ENCODE data around the gene GRN. TPM values are rescaled to one million over a fixed set of nuclear protein-coding genes. Genes with fewer than 3 reads are reported as not detected.

The GRN gene
- total RNA-seq, 6 donors from 2014 or later: 439 to 1,887 (median 1,220) TPM

DNA sequence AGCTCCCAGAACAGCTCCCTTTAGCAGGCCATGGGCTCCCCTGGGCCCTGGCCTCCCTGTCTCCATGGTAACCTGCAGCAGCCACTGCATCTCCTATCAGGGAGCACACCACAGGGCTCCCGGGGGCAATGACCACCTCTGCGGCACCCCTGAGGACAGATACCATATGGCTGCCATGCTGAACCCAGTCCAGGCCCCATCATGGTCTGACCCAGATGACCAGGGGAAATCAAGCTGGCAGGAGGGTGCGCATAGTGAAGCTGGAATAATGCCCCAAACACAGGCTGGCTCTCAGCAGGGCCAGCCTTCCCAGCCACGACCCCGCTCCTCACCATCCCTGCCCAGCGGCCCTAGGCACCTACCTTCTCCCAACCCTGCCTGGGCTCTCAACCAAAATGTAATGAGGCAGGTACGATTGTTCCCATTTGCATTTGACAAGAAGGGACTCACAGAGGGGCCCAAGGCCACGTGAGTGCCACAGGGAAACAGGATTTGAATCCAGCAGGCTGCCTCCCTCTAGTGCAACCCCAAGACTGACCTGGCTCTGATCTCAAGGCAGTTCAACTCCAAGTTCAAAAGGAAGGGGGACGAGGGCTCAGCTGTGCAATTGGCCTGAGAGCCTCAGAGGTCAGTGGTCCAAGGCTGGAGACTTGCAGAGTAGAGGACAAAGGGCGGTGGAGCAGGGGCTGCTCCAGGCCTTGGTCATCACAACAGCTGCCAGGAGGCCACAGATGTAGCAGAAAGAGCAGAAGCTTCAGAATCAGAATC is 34.3 kb upstream of the GRN start:
- Histone ChIP-seq H3K27ac (no peak overlapping the region), H3K9me3 (no peaks in the 10 kb centered on the region), H3K36me3 (no peaks in the 10 kb centered on the region), H3K4me3 (no peak overlapping the region), H3K4me1 (peaks cover 27 to 34% (median 28%) of the 10 kb centered on the region in 4 donors), H3K27me3 (peaks cover 0 to 16% (median 7%) of the 10 kb centered on the region in 4 donors)
- WGBS, 2 donors: 72 to 79% methylated on average over 8 to 10 of the region's 10 CpGs
- TF ChIP-seq POLR2AphosphoS5 (IDR thresholded peaks at IDR 0.05): no peak
- TF ChIP-seq, protein P1, sequence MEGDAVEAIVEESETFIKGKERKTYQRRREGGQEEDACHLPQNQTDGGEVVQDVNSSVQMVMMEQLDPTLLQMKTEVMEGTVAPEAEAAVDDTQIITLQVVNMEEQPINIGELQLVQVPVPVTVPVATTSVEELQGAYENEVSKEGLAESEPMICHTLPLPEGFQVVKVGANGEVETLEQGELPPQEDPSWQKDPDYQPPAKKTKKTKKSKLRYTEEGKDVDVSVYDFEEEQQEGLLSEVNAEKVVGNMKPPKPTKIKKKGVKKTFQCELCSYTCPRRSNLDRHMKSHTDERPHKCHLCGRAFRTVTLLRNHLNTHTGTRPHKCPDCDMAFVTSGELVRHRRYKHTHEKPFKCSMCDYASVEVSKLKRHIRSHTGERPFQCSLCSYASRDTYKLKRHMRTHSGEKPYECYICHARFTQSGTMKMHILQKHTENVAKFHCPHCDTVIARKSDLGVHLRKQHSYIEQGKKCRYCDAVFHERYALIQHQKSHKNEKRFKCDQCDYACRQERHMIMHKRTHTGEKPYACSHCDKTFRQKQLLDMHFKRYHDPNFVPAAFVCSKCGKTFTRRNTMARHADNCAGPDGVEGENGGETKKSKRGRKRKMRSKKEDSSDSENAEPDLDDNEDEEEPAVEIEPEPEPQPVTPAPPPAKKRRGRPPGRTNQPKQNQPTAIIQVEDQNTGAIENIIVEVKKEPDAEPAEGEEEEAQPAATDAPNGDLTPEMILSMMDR (IDR thresholded peaks at IDR 0.05): no peak
- no peak for TF ChIP-seq EP300 (IDR thresholded peaks at IDR 0.05)
- no peak for TF ChIP-seq POLR2A (IDR thresholded peaks at IDR 0.05)
- ATAC-seq (ENCODE audit: low FRiP score in 2 of 2) (no peak), DNase-seq (no peak)

DNA sequence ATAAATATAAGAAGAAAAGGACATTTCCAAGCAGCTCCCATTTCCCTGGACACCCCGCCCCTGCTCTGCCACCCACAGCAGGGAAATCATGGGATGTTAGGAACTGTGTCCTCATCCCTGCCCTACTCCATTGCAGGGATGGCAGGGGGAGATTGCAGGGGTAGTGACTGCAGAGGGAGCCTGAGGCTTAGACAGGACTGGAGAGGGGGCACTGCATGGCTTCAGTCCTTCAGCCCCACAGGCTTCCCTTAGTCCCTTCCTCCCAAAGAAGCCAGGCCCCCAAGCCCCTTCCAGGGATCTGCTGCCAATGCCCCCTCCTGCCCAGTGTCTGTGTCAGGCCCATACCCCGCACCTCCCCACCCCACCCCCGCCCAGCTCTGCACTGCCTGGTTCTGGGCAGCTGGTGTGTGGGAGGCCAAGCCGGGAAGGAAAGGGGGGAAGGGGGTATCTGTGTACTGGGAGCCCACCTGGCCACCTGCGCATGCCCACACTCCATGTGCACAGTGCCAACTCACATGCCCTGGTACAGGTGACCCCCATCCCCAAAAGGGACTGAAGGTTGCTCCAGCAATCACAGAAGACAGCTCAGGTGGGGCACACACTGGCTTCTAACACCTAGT is 33.4 kb upstream of the GRN start:
- no peak for ATAC-seq (ENCODE audit: low FRiP score in 2 of 2)
- H3K9me3 ChIP-seq: no peaks in the 10 kb centered on the region
- H3K4me3 ChIP-seq: no peak overlapping the region
- no peak overlapping the region for H3K27ac ChIP-seq
- H3K4me1 ChIP-seq: peaks cover 27 to 36% (median 31%) of the 10 kb centered on the region in 4 donors
- TF ChIP-seq, protein P1 (IDR thresholded peaks at IDR 0.05): no peak
- TF ChIP-seq POLR2A (IDR thresholded peaks at IDR 0.05) (no peak), EP300 (IDR thresholded peaks at IDR 0.05) (no peak), POLR2AphosphoS5 (IDR thresholded peaks at IDR 0.05) (no peak)
- DNase-seq: peak in 1 of 2 donors; percentile 25
- 78 to 92% methylated on average over 2 to 4 of the region's 5 CpGs for WGBS, 2 donors
- peaks cover 0 to 23% (median 11%) of the 10 kb centered on the region in 4 donors for H3K27me3 ChIP-seq
- H3K36me3 ChIP-seq: no peaks in the 10 kb centered on the region

DNA sequence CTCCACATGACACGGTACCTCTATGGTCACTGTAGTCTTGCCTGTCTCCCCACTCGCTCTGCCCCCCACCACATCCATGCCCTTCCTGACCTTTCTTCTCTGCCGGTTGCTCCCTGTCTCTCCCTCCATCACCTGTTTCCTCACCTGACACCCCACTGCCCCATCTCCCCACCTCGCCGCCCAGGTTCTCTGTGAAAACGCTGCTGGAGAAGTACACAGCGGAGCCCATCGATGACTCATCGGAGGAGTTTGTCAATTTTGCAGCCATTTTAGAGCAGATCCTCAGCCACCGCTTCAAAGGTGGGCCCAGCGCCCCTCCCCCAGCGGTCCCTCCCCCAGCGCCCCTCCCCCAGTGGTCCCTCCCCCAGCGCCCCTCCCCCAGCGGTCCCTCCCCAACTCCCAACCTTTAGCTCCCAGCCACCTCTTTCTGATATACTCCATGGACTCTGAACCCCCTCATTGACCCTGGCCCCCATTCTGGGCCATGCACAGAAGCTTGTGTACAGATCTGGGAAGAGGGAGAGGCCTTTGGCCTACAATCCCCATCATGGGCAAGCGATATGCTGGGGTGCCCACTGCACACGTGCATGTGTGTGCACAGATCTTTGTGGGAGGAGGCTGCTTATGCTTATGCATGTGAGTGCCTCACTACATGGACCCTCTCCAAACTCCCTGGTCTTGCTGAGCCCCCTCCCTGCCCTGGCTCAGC is 32.6 kb upstream of the GRN start:
- WGBS, 2 donors: 63 to 71% methylated on average over 17 of the region's 17 CpGs
- H3K36me3 ChIP-seq: no peaks in the 10 kb centered on the region
- ATAC-seq (ENCODE audit: low FRiP score in 2 of 2) (no peak), DNase-seq (no peak)
- no peak overlapping the region for H3K27ac ChIP-seq
- H3K9me3 ChIP-seq: no peaks in the 10 kb centered on the region
- peaks cover 0 to 29% (median 11%) of the 10 kb centered on the region in 4 donors for H3K27me3 ChIP-seq
- TF ChIP-seq EP300 (IDR thresholded peaks at IDR 0.05) (no peak), POLR2A (IDR thresholded peaks at IDR 0.05) (no peak), POLR2AphosphoS5 (IDR thresholded peaks at IDR 0.05) (no peak)
- TF ChIP-seq, protein P1 (IDR thresholded peaks at IDR 0.05): no peak
- H3K4me1 ChIP-seq: peaks cover 24 to 34% (median 29%) of the 10 kb centered on the region in 4 donors
- no peak overlapping the region for H3K4me3 ChIP-seq

GRCh38 chr17:44314031-44314430 is 31.1 kb upstream of the GRN start:
- Histone ChIP-seq H3K27me3 (peaks cover 0 to 29% (median 11%) of the 10 kb centered on the region in 4 donors), H3K36me3 (no peaks in the 10 kb centered on the region), H3K4me1 (peaks cover 10 to 19% (median 15%) of the 10 kb centered on the region in 4 donors), H3K9me3 (no peaks in the 10 kb centered on the region), H3K4me3 (no peak overlapping the region), H3K27ac (no peak overlapping the region)
- ATAC-seq (ENCODE audit: low FRiP score in 2 of 2): no peak
- TF ChIP-seq POLR2AphosphoS5 (IDR thresholded peaks at IDR 0.05) (no peak), EP300 (IDR thresholded peaks at IDR 0.05) (no peak), POLR2A (IDR thresholded peaks at IDR 0.05) (no peak)
- TF ChIP-seq, protein P1 (IDR thresholded peaks at IDR 0.05): no peak
- WGBS, 2 donors: 74 to 77% methylated on average over 7 of the region's 7 CpGs
- no peak for DNase-seq
